Breast epithelium (tissue), 4 donors: ENCODE measurements around the gene EPB41L2. TPM values are rescaled to one million over a fixed set of nuclear protein-coding genes. Genes with fewer than 3 reads are reported as not detected.

Experiments
- DNase-seq, 2 donors: peaks; one replicate each; pipeline ENCODE4 v3.0.0-alpha.2; 2019; ENCODE audit warnings: low spot score in 2 of 2
- H3K27ac ChIP-seq, 2 donors: fragments of 200-600 bp; sonication (generic) in 1 of 2; one replicate each; pipeline ENCODE4 v1.5.1; 2016 to 2019; ENCODE audit warnings: mild to moderate bottlenecking in 1 of 2
- H3K27me3 ChIP-seq, 2 donors: fragments of 200-600 bp; sonication (generic) in 1 of 2; one replicate each; pipeline versions ENCODE4 v1.5.1 to v1.6.0; 2017 to 2019; ENCODE audit warnings: control low read depth in 1 of 2, mild to moderate bottlenecking in 1 of 2
- H3K36me3 ChIP-seq: fragments of 200-600 bp; one replicate; pipeline ENCODE4 v1.5.1; 2019
- H3K4me1 ChIP-seq, 2 donors: fragments of 200-600 bp; sonication (generic); one replicate each; pipeline ENCODE4 v1.5.1; 2016 to 2019; ENCODE audit warnings: control low read depth in 1 of 2
- H3K4me3 ChIP-seq, 3 donors: fragments of 200-600 bp; sonication (generic); 1 replicate in 2 of 3; 2 replicates in 1 of 3; pipeline ENCODE4 v1.5.1; 2016 to 2019; ENCODE audit warnings: mild to moderate bottlenecking in 3 of 3, moderate library complexity in 2 of 3
- H3K9me3 ChIP-seq, 2 donors: fragments of 200-600 bp; sonication (generic) in 1 of 2; one replicate each; pipeline ENCODE4 v1.5.1; 2016 to 2019; ENCODE audit warnings: control low read depth in 1 of 2
- POLR2A ChIP-seq: fragments of 450-650 bp; IDR thresholded peaks from one replicate; pipeline ENCODE4 v1.6.1; 2016; ENCODE audit warnings: antibody characterized with exemption, mild to moderate bottlenecking, moderate library complexity
- POLR2AphosphoS5 ChIP-seq, 3 donors: sonication (generic); formaldehyde crosslinking; IDR thresholded peaks; one replicate each; pipeline ENCODE4 v1.6.1; 2017; ENCODE audit warnings: antibody characterized with exemption in 3 of 3
- intact Hi-C: fragments of 100-400 bp; cut with DNase I; formaldehyde crosslinking; loops from one replicate; pipeline ENCODE4 v1.15.1; 2023; ENCODE audit warnings: low total_unique reads
- total RNA-seq, 3 donors: library from RNA; depleted of rRNA; stranded (reverse); fragments of >200 nt; gene quantifications; one replicate each; pipeline ENCODE4 v1.1.0, GENCODE V29; 2016
- TF ChIP-seq, protein P1 (sequence below), 3 donors: fragments of 450-650 bp; IDR thresholded peaks; one replicate each; pipeline ENCODE4 v1.5.1; 2016 to 2017; ENCODE audit warnings: antibody characterized with exemption in 3 of 3, mild to moderate bottlenecking in 3 of 3, moderate library complexity in 3 of 3

The EPB41L2 gene
- total RNA-seq, 3 donors from 2014 or later = 72.7 to 110 (median 101) TPM

GRCh38 chr6:130907687-130908086, 155.4 kb downstream of the EPB41L2 start:
- TF ChIP-seq POLR2A (no peak), POLR2AphosphoS5 (IDR thresholded peaks at IDR 0.05) (no peak)
- TF ChIP-seq, protein P1, sequence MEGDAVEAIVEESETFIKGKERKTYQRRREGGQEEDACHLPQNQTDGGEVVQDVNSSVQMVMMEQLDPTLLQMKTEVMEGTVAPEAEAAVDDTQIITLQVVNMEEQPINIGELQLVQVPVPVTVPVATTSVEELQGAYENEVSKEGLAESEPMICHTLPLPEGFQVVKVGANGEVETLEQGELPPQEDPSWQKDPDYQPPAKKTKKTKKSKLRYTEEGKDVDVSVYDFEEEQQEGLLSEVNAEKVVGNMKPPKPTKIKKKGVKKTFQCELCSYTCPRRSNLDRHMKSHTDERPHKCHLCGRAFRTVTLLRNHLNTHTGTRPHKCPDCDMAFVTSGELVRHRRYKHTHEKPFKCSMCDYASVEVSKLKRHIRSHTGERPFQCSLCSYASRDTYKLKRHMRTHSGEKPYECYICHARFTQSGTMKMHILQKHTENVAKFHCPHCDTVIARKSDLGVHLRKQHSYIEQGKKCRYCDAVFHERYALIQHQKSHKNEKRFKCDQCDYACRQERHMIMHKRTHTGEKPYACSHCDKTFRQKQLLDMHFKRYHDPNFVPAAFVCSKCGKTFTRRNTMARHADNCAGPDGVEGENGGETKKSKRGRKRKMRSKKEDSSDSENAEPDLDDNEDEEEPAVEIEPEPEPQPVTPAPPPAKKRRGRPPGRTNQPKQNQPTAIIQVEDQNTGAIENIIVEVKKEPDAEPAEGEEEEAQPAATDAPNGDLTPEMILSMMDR (IDR thresholded peaks at IDR 0.05) = no peak
- H3K36me3 ChIP-seq = no peaks in the 10 kb centered on the region
- no peaks in the 10 kb centered on the region for H3K4me1 ChIP-seq
- intact Hi-C loops = no loop called here
- H3K4me3 ChIP-seq = no peak overlapping the region
- H3K27me3 ChIP-seq = no peaks in the 10 kb centered on the region
- H3K27ac ChIP-seq = no peak overlapping the region
- H3K9me3 ChIP-seq = no peaks in the 10 kb centered on the region
- no peak for DNase-seq

- Histone ChIP-seq H3K36me3 (no peaks in the 10 kb centered on the region), H3K4me1 (no peaks in the 10 kb centered on the region), H3K27me3 (no peaks in the 10 kb centered on the region), H3K27ac (no peak overlapping the region), H3K4me3 (no peak overlapping the region), H3K9me3 (no peaks in the 10 kb centered on the region)
- TF ChIP-seq POLR2AphosphoS5 (IDR thresholded peaks at IDR 0.05) (no peak), POLR2A (no peak)
- TF ChIP-seq, protein P1 (IDR thresholded peaks at IDR 0.05) = no peak
- no peak for DNase-seq
- intact Hi-C loops = no loop called here
Observed at GRCh38 chr6:130906736-130907381, 156.2 kb downstream of the EPB41L2 start.

DNA sequence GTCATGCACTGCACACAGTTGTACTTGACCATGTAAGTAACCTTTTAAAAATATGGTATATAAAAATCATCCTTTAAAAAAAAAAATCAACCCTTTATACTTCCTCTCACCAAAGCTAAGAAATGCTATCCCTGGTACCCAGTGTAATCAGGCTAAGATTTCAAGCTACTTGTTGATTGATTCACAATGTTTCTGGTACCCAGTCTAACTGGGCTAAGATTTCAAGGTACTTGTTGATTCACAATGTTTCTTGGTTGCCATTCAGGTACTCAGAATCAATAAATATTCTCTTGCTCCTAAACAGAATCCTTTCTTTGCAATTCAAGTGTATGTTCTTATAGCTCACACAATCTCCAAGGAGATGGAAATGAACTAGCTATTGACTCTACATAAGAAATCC, 159.4 kb downstream of the EPB41L2 start:
- no peak for DNase-seq
- H3K27ac ChIP-seq = no peak overlapping the region
- no peaks in the 10 kb centered on the region for H3K36me3 ChIP-seq
- no peak overlapping the region for H3K4me3 ChIP-seq
- no peaks in the 10 kb centered on the region for H3K9me3 ChIP-seq
- intact Hi-C loops = no loop called here
- H3K4me1 ChIP-seq = no peaks in the 10 kb centered on the region
- TF ChIP-seq POLR2AphosphoS5 (IDR thresholded peaks at IDR 0.05) = no peak
- TF ChIP-seq, protein P1 (IDR thresholded peaks at IDR 0.05) = no peak
- TF ChIP-seq POLR2A = no peak
- H3K27me3 ChIP-seq = no peaks in the 10 kb centered on the region

DNA sequence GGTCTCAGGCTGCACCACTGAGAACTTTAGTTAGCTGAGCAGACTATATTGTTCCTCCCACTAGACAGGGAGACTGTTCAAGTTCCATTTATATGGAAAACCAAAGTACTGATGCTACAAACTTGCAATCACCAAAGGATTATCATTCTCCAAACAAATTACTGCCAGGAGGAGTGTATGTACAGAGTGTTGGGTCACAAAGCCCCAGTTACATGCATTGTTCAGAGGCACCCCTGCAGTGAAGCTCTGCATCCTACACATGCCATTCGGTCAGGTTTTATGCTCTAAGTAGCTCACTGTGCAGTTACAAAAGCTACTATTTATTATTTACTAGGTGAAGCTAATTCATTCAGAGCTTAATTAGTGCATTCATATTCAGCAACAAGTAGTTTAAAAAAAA, 160.0 kb downstream of the EPB41L2 start:
- Histone ChIP-seq H3K4me3 (no peak overlapping the region), H3K27me3 (no peaks in the 10 kb centered on the region), H3K4me1 (no peaks in the 10 kb centered on the region), H3K27ac (no peak overlapping the region), H3K36me3 (no peaks in the 10 kb centered on the region), H3K9me3 (no peaks in the 10 kb centered on the region)
- DNase-seq = no peak
- TF ChIP-seq, protein P1 (IDR thresholded peaks at IDR 0.05) = no peak
- TF ChIP-seq POLR2A (no peak), POLR2AphosphoS5 (IDR thresholded peaks at IDR 0.05) (no peak)
- intact Hi-C loops = no loop called here

GRCh38 chr6:130900913-130901312, 162.1 kb downstream of the EPB41L2 start:
- intact Hi-C loops = no loop called here
- H3K9me3 ChIP-seq = no peaks in the 10 kb centered on the region
- no peak overlapping the region for H3K4me3 ChIP-seq
- no peaks in the 10 kb centered on the region for H3K4me1 ChIP-seq
- DNase-seq = no peak
- TF ChIP-seq POLR2AphosphoS5 (IDR thresholded peaks at IDR 0.05) (no peak), POLR2A (no peak)
- TF ChIP-seq, protein P1 (IDR thresholded peaks at IDR 0.05) = no peak
- H3K27me3 ChIP-seq = no peaks in the 10 kb centered on the region
- no peak overlapping the region for H3K27ac ChIP-seq
- no peaks in the 10 kb centered on the region for H3K36me3 ChIP-seq
